Activated CD8-positive, alpha-beta T cell treated with anti-CD3 and anti-CD28 coated beads for 36 hours (primary cell): ENCODE measurements around the gene SPCS3. TPM values are rescaled to one million over a fixed set of nuclear protein-coding genes. Genes with fewer than 3 reads are reported as not detected.

ENCODE experiments used
- ATAC-seq: fragments of 200-7000 bp; cut with Tn5 transposase; one replicate; pipeline ENCODE4 v1.10.0; 2021; ENCODE audit warnings: mild to moderate bottlenecking, moderate library complexity
- CTCF ChIA-PET: fragments of 350-600 bp; sonication (Branson Sonifier 250); formaldehyde crosslinking; loops from one replicate; lab custom pipeline; 2021; ENCODE audit warnings: antibody characterized with exemption; lab: Charles Lee
- POLR2A ChIA-PET: fragments of 350-600 bp; sonication (Branson Sonifier 250); formaldehyde crosslinking; loops from one replicate; lab custom pipeline; 2021; ENCODE audit warnings: antibody characterized with exemption; lab: Charles Lee
- DNase-seq: peaks from one replicate; pipeline ENCODE4 v3.0.0-alpha.2; 2020
- H3K27ac Mint-ChIP-seq: one replicate; pipeline ENCODE4 v1.8.0; 2021; ENCODE audit warnings: mild to moderate bottlenecking, mixed read lengths
- H3K27me3 Mint-ChIP-seq: one replicate; pipeline ENCODE4 v1.8.0; 2021; ENCODE audit warnings: mixed read lengths
- H3K36me3 Mint-ChIP-seq: one replicate; pipeline ENCODE4 v1.8.0; 2021; ENCODE audit warnings: low read depth, mixed read lengths
- H3K4me1 Mint-ChIP-seq: one replicate; pipeline ENCODE4 v1.8.0; 2021; ENCODE audit warnings: low read depth, mixed read lengths
- H3K4me3 Mint-ChIP-seq: one replicate; pipeline ENCODE4 v1.8.0; 2021; ENCODE audit warnings: mild to moderate bottlenecking, moderate library complexity, mixed read lengths
- H3K9me3 Mint-ChIP-seq: one replicate; pipeline ENCODE4 v1.8.0; 2021; ENCODE audit warnings: mixed read lengths
- intact Hi-C: fragments of 100-400 bp; cut with micrococcal nuclease; formaldehyde crosslinking; loops from one replicate; pipeline ENCODE4 v1.10.0; 2022
- total RNA-seq, 2 experiments: library from RNA; stranded (reverse); gene quantifications; one replicate each; pipeline ENCODE4 v1.2.3, GENCODE V29; 2021
- TF ChIP-seq, protein P1 (sequence below): fragments of 200-600 bp; IDR thresholded peaks from one replicate; pipeline ENCODE4 v1.8.0; 2022; ENCODE audit warnings: antibody characterized with exemption, mild to moderate bottlenecking

The SPCS3 gene
- total RNA-seq, 2 experiments from 2014 or later, result 153 to 155 TPM

DNA sequence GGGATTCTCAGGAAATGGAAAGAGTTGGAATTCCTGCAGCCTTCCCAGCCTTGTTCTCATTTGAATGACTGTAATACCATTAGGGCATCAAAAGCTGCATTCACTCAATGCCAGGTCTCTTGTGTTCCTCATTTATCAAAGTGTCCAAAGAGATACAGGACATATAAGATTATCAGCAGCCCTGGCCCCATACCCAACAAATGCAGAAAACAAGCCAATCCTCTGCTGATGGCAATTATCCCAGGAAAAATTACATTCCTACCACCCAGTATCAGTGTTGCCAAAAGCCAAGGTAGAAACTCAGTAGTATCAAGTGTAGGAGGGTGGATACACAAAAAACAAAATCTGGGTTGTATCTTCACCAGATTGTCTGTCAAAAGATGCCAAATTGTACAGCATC is 32.2 kb upstream of the SPCS3 start:
- intact Hi-C loops, result no loop called here
- POLR2A ChIA-PET, result no interaction called here
- Mint-ChIP-seq H3K27me3 (peaks cover 1% of the 10 kb centered on the region), H3K4me1 (no peaks in the 10 kb centered on the region), H3K27ac (no peak overlapping the region), H3K4me3 (no peak overlapping the region), H3K36me3 (no peaks in the 10 kb centered on the region), H3K9me3 (no peaks in the 10 kb centered on the region)
- CTCF ChIA-PET, result no interaction called here
- TF ChIP-seq, protein P1, sequence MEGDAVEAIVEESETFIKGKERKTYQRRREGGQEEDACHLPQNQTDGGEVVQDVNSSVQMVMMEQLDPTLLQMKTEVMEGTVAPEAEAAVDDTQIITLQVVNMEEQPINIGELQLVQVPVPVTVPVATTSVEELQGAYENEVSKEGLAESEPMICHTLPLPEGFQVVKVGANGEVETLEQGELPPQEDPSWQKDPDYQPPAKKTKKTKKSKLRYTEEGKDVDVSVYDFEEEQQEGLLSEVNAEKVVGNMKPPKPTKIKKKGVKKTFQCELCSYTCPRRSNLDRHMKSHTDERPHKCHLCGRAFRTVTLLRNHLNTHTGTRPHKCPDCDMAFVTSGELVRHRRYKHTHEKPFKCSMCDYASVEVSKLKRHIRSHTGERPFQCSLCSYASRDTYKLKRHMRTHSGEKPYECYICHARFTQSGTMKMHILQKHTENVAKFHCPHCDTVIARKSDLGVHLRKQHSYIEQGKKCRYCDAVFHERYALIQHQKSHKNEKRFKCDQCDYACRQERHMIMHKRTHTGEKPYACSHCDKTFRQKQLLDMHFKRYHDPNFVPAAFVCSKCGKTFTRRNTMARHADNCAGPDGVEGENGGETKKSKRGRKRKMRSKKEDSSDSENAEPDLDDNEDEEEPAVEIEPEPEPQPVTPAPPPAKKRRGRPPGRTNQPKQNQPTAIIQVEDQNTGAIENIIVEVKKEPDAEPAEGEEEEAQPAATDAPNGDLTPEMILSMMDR, result no peak
- ATAC-seq (no peak), DNase-seq (no peak)

DNA sequence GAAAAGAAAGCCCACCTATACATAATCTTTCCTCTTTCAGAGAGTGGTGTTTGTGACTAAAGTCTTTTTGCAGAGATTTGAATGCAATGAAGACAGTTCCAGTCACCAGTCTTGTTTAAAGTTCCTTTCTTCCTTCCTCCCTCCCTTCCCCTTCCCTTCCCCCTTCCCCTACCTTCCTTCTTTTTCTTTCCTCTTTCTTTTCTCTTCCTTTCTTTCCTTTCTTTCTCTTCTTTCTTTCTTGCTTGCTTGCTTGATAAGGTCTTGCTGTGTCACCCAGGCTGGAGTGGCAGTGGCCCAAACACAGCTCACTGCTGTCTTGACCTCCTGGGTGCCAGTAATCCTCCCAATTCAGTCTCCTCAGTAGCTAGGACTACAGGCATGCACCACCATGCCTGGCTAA is 31.7 kb upstream of the SPCS3 start:
- Mint-ChIP-seq H3K4me1 (no peaks in the 10 kb centered on the region), H3K4me3 (no peak overlapping the region), H3K9me3 (no peaks in the 10 kb centered on the region), H3K27me3 (no peaks in the 10 kb centered on the region), H3K36me3 (no peaks in the 10 kb centered on the region), H3K27ac (no peak overlapping the region)
- TF ChIP-seq, protein P1, result no peak
- ChIA-PET POLR2A (no interaction called here), CTCF (interaction anchor here (0.7 kb wide), 1 partner anchor 122 kb away, joined by 3 read pairs; no protein-coding TSS in a partner anchor)
- intact Hi-C loops, result no loop called here
- DNase-seq (no peak), ATAC-seq (no peak)

DNA sequence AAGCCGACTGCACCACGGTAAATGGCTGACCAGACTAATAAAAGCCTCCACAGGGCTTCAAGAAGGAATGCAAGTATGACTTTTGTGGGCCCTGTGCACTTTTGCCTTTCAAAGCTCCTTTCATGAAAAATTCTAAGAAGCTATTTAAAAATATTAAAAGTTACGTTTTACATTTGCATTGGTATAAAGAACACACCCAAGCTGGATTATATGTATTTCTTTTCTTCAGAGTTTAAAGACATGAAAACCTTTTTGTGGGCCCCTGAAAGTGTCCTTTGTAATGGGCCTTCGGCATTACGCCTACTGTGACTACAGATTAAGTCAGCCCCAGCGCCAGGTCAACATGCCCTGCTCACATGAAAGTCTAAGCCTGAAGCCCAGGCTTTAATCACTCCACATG is 30.2 kb upstream of the SPCS3 start:
- ChIA-PET CTCF (no interaction called here), POLR2A (interaction anchor here (0.6 kb wide), 1 partner anchor 51 kb away, joined by 3 read pairs; no protein-coding TSS in a partner anchor)
- Mint-ChIP-seq H3K27me3 (no peaks in the 10 kb centered on the region), H3K9me3 (no peaks in the 10 kb centered on the region), H3K4me1 (no peaks in the 10 kb centered on the region), H3K36me3 (no peaks in the 10 kb centered on the region), H3K4me3 (no peak overlapping the region), H3K27ac (no peak overlapping the region)
- ATAC-seq (no peak), DNase-seq (no peak)
- TF ChIP-seq, protein P1, result no peak
- intact Hi-C loops, result no loop called here

DNA sequence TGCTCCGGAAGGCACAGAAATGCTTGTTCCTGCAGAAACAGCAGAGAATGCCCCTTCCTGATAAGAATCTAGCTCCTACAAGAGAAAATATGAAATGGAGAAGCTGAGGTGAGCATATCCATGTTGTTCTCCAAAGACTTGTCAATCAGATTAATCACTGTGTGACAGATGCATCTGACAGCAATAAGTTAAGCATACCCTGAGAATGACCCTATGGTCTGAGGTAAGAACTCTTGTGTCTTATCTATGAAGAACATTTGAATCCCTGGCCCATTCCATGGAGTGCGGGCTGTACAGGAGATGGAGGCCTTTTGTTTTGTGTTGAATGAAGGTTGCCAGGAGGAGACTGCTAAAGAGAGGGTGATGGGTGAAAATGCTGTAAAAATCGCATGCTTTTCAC is 29.2 kb upstream of the SPCS3 start:
- H3K27ac Mint-ChIP-seq, result no peak overlapping the region
- TF ChIP-seq, protein P1, result no peak
- H3K4me1 Mint-ChIP-seq, result no peaks in the 10 kb centered on the region
- intact Hi-C loops, result no loop called here
- no peak overlapping the region for H3K4me3 Mint-ChIP-seq
- H3K27me3 Mint-ChIP-seq, result no peaks in the 10 kb centered on the region
- no peaks in the 10 kb centered on the region for H3K36me3 Mint-ChIP-seq
- ATAC-seq (no peak), DNase-seq (no peak)
- ChIA-PET CTCF (no interaction called here), POLR2A (no interaction called here)
- no peaks in the 10 kb centered on the region for H3K9me3 Mint-ChIP-seq

DNA sequence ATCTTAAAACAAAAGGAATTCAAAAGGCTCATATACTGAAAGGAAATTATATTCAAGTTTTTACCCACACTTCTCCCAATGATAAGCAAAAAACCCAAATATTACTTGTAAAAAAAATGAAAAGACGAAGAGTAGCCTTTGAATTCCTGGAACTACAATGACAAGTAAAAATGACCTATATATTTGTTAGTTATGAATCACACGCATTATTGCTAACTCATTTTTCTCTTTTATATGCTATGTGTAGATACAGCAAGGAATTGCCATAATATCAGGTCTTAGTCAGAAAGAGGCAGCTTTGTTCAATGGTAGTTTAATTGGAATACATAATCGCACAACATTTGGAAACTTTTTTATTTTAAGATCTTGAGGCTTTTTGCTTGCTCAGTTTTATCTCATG is 28.0 kb upstream of the SPCS3 start:
- Mint-ChIP-seq H3K36me3 (no peaks in the 10 kb centered on the region), H3K27ac (no peak overlapping the region), H3K4me3 (no peak overlapping the region), H3K27me3 (no peaks in the 10 kb centered on the region), H3K4me1 (no peaks in the 10 kb centered on the region), H3K9me3 (no peaks in the 10 kb centered on the region)
- ChIA-PET CTCF (interaction anchor here (1.3 kb wide), 1 partner anchor 16 kb away, joined by 3 read pairs; no protein-coding TSS in a partner anchor), POLR2A (no interaction called here)
- intact Hi-C loops, result no loop called here
- no peak for DNase-seq
- no peak for ATAC-seq
- TF ChIP-seq, protein P1, result no peak
